ENCODE results near the gene MAP4K1.
A peak's percentile ranks its signal among the peaks of the same experiment; 100 is the strongest.

MAP4K1 gene

DNA sequence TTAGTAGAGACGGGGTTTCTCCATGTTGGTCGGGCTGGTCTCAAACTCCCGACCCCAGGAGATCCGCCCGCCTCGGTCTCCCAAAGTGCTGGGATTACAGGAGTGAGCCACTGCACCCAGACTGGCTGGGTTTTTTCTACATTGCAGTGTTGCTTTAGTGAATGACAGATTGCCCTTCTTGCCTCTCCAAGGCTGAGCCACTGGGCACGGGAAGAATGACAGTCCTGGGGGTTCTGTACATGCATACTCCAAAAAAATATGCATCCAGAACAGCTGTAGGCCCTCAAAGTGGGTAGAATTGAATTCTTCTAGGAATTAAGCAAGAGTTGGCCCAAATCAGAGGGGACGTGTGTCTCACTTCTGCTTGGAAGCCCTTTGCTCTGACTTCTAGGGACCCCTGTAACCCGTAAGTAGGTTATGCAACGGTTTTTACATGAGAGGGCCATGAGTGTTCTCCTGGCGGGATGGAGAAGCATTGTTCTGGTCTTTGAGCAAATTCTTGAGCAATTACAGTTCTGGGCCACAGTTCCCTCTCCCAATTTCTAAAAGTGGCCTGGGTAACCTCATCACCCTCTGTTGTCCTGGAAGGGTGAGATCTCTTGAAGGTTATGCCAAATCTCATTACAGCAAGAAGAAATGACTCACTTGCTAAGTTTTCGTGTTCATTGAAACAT is 33.3 kb upstream of the MAP4K1 start (continued):
- TF ChIP-seq MZF1 (tag by site-specific recombination; IDR thresholded peaks at IDR 0.05; ENCODE audit: borderline replicate concordance) (no peak), HOXA7 (CRISPR knock-in tag; IDR thresholded peaks at IDR 0.05; ENCODE audit: borderline replicate concordance) (no peak), ZNF366 (tag by site-specific recombination; conservative IDR thresholded peaks at IDR 0.05) (peak; percentile 31; the same call in 1 of the 2 replicates), ZNF629 (tag by site-specific recombination; IDR thresholded peaks at IDR 0.05) (no peak), ZNF664 (tag by site-specific recombination; IDR thresholded peaks at IDR 0.05) (no peak), SP7 (tag by site-specific recombination; IDR thresholded peaks at IDR 0.05) (peak; percentile 62), HOXC10 (CRISPR knock-in tag; IDR thresholded peaks at IDR 0.05) (no peak), GFI1B (tag by site-specific recombination; IDR thresholded peaks at IDR 0.05) (no peak), ZNF610 (tag by site-specific recombination; IDR thresholded peaks at IDR 0.05; ENCODE audit: borderline replicate concordance) (no peak), ZNF266 (tag by site-specific recombination; IDR thresholded peaks at IDR 0.05; ENCODE audit: low read depth) (no peak), SCRT2 (tag by site-specific recombination; IDR thresholded peaks at IDR 0.05) (no peak), ZNF600 (tag by site-specific recombination; IDR thresholded peaks at IDR 0.05) (peak; percentile 93), ZNF426 (tag by site-specific recombination; IDR thresholded peaks at IDR 0.05) (no peak), ZNF223 (tag by site-specific recombination; IDR thresholded peaks at IDR 0.05) (no peak), YY1 (tag by site-specific recombination; IDR thresholded peaks at IDR 0.05) (no peak), ZNF24 (tag by site-specific recombination; IDR thresholded peaks at IDR 0.05) (peak; percentile 18)
- TF ChIP-seq, protein P1, sequence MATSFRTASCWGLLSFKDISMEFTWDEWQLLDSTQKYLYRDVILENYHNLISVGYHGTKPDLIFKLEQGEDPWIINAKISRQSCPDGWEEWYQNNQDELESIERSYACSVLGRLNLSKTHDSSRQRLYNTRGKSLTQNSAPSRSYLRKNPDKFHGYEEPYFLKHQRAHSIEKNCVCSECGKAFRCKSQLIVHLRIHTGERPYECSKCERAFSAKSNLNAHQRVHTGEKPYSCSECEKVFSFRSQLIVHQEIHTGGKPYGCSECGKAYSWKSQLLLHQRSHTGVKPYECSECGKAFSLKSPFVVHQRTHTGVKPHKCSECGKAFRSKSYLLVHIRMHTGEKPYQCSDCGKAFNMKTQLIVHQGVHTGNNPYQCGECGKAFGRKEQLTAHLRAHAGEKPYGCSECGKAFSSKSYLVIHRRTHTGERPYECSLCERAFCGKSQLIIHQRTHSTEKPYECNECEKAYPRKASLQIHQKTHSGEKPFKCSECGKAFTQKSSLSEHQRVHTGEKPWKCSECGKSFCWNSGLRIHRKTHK (tag by site-specific recombination; IDR thresholded peaks at IDR 0.05) = no peak
- TF ChIP-seq, protein P2, sequence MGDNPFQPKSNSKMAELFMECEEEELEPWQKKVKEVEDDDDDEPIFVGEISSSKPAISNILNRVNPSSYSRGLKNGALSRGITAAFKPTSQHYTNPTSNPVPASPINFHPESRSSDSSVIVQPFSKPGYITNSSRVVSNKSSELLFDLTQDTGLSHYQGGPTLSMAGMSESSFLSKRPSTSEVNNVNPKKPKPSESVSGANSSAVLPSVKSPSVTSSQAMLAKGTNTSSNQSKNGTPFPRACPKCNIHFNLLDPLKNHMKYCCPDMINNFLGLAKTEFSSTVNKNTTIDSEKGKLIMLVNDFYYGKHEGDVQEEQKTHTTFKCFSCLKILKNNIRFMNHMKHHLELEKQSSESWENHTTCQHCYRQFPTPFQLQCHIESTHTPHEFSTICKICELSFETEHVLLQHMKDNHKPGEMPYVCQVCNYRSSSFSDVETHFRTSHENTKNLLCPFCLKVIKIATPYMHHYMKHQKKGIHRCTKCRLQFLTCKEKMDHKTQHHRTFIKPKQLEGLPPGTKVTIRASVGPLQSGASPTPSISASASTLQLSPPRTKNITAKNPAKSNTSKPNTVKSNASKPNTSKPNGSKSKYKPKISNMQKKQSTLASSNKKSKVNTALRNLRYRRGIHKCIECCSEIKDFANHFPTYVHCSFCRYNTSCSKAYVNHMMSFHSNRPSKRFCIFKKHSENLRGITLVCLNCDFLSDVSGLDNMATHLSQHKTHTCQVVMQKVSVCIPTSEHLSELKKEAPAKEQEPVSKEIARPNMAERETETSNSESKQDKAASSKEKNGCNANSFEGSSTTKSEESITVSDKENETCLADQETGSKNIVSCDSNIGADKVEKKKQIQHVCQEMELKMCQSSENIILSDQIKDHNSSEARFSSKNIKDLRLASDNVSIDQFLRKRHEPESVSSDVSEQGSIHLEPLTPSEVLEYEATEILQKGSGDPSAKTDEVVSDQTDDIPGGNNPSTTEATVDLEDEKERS (tag by site-specific recombination; IDR thresholded peaks at IDR 0.05) = no peak
- TF ChIP-seq, protein P3, sequence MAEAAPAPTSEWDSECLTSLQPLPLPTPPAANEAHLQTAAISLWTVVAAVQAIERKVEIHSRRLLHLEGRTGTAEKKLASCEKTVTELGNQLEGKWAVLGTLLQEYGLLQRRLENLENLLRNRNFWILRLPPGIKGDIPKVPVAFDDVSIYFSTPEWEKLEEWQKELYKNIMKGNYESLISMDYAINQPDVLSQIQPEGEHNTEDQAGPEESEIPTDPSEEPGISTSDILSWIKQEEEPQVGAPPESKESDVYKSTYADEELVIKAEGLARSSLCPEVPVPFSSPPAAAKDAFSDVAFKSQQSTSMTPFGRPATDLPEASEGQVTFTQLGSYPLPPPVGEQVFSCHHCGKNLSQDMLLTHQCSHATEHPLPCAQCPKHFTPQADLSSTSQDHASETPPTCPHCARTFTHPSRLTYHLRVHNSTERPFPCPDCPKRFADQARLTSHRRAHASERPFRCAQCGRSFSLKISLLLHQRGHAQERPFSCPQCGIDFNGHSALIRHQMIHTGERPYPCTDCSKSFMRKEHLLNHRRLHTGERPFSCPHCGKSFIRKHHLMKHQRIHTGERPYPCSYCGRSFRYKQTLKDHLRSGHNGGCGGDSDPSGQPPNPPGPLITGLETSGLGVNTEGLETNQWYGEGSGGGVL (tag by site-specific recombination; IDR thresholded peaks at IDR 0.05) = no peak
- TF ChIP-seq, protein P4, sequence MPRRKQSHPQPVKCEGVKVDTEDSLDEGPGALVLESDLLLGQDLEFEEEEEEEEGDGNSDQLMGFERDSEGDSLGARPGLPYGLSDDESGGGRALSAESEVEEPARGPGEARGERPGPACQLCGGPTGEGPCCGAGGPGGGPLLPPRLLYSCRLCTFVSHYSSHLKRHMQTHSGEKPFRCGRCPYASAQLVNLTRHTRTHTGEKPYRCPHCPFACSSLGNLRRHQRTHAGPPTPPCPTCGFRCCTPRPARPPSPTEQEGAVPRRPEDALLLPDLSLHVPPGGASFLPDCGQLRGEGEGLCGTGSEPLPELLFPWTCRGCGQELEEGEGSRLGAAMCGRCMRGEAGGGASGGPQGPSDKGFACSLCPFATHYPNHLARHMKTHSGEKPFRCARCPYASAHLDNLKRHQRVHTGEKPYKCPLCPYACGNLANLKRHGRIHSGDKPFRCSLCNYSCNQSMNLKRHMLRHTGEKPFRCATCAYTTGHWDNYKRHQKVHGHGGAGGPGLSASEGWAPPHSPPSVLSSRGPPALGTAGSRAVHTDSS (tag by site-specific recombination; IDR thresholded peaks at IDR 0.05) = no peak
- TF ChIP-seq, protein P5, sequence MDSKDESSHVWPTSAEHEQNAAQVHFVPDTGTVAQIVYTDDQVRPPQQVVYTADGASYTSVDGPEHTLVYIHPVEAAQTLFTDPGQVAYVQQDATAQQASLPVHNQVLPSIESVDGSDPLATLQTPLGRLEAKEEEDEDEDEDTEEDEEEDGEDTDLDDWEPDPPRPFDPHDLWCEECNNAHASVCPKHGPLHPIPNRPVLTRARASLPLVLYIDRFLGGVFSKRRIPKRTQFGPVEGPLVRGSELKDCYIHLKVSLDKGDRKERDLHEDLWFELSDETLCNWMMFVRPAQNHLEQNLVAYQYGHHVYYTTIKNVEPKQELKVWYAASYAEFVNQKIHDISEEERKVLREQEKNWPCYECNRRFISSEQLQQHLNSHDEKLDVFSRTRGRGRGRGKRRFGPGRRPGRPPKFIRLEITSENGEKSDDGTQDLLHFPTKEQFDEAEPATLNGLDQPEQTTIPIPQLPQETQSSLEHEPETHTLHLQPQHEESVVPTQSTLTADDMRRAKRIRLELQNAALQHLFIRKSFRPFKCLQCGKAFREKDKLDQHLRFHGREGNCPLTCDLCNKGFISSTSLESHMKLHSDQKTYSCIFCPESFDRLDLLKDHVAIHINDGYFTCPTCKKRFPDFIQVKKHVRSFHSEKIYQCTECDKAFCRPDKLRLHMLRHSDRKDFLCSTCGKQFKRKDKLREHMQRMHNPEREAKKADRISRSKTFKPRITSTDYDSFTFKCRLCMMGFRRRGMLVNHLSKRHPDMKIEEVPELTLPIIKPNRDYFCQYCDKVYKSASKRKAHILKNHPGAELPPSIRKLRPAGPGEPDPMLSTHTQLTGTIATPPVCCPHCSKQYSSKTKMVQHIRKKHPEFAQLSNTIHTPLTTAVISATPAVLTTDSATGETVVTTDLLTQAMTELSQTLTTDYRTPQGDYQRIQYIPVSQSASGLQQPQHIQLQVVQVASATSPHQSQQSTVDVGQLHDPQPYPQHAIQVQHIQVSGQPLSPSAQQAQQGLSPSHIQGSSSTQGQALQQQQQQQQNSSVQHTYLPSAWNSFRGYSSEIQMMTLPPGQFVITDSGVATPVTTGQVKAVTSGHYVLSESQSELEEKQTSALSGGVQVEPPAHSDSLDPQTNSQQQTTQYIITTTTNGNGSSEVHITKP (tag by site-specific recombination; IDR thresholded peaks at IDR 0.05) = peak; percentile 87
- TF ChIP-seq, protein P6, sequence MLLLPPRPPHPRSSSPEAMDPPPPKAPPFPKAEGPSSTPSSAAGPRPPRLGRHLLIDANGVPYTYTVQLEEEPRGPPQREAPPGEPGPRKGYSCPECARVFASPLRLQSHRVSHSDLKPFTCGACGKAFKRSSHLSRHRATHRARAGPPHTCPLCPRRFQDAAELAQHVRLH (tag by site-specific recombination; IDR thresholded peaks at IDR 0.05) = no peak
- TF ChIP-seq, protein P7, sequence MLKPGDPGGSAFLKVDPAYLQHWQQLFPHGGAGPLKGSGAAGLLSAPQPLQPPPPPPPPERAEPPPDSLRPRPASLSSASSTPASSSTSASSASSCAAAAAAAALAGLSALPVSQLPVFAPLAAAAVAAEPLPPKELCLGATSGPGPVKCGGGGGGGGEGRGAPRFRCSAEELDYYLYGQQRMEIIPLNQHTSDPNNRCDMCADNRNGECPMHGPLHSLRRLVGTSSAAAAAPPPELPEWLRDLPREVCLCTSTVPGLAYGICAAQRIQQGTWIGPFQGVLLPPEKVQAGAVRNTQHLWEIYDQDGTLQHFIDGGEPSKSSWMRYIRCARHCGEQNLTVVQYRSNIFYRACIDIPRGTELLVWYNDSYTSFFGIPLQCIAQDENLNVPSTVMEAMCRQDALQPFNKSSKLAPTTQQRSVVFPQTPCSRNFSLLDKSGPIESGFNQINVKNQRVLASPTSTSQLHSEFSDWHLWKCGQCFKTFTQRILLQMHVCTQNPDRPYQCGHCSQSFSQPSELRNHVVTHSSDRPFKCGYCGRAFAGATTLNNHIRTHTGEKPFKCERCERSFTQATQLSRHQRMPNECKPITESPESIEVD (tag by site-specific recombination; IDR thresholded peaks at IDR 0.05) = no peak
- TF ChIP-seq, protein P8, sequence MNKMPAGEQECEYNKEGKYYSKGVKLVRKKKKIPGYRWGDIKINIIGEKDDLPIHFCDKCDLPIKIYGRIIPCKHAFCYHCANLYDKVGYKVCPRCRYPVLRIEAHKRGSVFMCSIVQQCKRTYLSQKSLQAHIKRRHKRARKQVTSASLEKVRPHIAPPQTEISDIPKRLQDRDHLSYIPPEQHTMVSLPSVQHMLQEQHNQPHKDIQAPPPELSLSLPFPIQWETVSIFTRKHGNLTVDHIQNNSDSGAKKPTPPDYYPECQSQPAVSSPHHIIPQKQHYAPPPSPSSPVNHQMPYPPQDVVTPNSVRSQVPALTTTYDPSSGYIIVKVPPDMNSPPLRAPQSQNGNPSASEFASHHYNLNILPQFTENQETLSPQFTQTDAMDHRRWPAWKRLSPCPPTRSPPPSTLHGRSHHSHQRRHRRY (tag by site-specific recombination; IDR thresholded peaks at IDR 0.05) = 0 out of 2 replicates have a peak, but pooled peaks have one; percentile 15
